NOMO-1 (cell line): ENCODE data around the gene WNT11.

Source experiments
- DNase-seq, 2 experiments: peaks; one replicate each; lab custom pipeline; 2025; ENCODE audit not compliant: unreplicated experiment in 2 of 2; lab: John Stamatoyannopoulos, UW

Gene WNT11

DNA sequence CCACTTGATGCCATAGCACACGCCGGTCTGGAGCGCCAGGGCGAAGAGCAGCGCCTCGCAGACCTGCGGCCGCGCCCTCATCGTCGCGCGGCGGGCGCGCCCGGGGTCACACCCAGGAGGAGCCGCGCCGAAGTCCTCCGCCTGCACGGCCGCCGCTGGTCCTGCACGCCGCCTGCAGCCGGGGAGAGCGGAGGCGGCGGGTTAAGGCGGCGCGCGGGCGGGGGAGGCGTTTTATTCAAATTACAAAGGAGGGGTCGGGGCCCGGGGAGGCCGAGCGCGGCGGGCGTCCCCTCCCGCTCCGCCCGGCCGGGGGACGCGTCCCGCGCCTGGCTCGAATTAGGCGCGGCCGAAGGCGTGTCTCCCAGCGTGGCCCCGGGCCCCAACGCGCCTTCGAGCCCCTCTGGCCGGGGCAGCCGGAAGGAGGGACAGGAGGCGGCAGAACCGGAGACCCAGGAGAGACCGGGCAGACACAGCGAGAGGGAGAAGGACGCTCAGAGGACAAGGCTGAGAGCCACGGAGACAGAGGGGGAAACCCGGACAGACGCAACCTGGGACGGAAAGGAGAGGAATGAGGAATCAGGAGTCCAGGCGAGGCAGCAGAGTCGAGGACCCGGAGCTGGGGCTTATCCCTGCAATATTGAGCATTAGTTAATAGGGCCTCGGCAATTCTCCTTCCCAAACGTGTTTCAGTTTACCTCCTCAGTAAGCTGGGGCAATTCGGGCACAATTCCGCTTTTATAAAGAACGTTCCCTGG, at the start of gene WNT11:
TSS of gene WNT11 (minus strand) at position 176 of the 755 bp plus-strand sequence. CDS start at position 81, 95 bp downstream.
- DNase-seq: peak; percentile 32 to 35

DNA sequence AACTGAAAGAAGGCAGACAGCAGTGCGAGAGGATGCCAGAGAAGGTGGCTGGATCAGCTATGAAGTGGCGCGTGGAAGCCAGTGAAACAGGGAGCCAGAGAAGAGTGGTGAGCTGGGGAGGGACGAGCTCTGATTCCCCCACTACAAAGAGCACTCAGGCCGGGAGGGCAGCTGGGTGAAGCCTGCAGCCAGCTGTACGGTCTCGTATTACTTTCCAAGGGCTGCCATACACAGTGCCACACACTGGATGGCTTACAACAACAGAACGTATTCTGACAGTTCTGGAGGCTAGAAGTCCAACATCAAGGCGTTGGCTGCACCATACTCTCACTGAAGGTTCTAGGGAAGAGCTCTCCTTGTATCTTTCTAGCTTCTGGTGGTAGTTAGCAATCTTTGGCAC, 47.1 kb upstream of the WNT11 start:
- no peak for DNase-seq

DNA sequence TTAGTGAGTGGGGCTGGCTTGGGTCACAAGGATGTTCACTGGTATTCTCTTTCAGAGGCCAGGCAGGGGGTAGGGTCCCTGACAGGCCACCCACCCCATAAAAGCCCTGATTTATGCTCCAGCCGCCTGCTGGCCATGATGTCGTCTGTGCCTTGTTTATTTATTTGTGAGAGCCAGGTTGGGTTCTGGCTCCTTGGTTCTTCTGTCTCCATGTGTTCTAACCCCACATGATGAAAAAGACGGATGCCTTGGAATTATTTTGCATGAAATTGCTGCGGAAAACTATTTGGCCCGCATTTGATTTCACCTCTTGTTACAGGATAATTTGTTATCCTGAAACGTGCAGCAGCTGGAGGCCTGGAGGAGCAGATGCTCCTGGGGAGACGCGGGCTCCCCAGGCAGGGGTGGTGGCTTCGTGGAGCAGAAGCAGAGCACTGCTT, 46.3 kb upstream of the WNT11 start:
- no peak for DNase-seq

DNA sequence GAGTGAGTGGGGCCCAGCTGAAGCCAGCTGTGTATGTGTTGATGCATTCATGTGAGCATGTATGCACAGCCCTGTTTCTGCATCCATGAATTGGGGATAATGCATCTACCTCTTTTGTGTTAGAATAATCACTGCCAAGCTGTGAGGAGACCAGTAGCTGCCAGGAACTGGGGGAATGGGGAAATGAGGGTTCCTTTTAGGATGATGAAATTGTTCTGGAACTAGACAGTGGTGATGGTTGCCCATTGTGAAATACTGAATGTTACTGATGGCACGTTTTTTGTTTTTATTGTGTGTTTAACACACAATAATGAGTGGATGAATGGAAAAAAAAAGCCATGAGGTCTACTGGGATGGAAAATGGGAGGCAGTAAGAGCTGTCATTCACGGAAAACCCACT, 45.3 kb upstream of the WNT11 start:
- DNase-seq: no peak

DNA sequence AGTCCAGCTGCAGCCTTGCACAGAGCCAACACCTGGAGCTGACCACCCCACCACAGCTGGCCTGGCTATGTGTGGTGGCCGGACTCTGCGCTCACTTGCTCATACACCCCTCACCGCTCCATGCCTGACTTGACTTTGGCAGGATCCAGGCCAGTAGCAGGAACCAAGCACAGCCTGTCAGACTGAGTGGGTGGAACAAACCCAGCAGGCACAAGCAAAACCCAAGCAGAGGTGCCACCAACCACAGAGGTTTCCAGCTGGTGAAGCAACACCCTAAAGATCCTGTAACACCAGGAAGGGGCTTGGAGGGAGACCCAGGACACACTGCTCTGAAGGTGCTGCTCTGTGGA, 44.9 kb upstream of the WNT11 start:
- no peak for DNase-seq

DNA sequence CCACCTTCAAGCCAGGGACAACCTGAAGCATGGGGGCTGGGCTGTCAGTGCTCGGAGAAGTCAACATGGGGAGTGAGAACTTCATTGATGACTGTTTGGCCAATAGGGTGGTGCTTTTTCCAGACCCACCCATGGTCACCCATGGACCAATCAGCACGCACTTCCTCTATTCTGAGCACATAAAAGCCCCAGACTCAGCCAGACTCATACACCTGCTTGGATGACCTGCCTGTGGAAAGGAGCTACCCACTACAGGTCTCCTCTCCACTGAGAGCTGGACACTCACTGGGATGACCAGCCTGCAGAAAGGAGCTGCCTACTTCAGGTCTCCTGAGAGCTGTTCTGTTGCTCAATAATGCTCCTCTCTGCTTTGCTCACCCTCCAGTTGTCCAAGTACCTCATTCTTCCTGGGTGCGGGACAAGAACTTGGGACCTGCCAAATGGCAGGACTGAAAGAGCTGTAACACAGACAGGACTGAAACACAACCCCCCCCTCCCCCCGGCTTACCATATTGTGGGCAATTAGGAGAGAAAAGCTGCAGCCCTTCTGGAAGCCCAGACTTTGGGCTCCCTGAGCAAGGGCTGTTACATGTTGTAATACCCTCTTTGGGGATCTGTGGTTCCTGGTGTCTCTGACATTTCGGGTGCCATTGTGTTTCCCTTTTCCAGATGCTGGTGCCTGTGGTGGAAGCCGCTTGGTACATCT, 44.4 kb upstream of the WNT11 start:
- DNase-seq: no peak

DNA sequence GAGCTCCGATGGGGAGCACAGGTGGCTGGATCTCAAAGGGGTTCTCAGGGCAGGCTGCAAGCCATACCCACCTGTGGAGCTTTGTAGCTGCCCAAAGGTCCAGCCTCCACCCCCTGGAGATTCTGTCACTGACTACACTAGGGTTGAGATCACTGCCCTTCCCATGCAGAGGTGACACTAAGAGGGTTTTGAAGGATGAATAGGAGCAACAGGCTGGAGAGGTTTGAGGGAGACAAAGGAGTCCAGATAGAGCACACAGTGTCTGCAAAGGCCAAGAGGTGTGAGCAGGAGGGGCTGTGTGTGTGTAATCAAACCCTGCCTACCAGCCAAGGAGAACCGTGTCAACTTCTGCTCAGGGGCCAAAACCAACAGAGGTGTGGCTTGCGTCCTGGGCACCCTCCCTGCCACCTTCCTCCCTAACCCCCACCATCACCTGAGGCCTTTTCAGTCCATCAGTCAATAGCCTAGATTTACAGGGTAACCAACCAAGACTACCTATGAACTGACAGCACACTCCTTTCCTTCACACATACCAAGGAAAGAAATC, 43.0 kb upstream of the WNT11 start:
- no peak for DNase-seq

DNA sequence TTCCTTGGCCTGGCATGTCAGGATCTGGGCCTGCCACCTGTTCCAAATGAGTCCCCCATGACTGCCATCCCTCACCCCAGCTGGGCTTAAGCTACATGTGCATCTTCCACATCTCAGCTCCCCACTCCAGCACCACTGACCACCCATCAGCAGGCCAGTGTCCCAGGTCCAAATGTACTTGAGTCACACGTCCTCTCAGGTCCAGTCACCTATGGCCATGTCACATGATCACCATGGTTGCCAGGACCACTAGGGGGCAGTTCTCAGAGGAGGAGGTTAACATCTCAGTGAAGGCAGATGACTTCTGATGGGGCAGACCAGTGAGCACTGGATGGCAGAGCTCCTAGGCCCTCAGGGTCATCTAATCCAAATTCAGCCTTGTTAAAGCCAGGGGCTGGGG, 41.9 kb upstream of the WNT11 start:
- no peak for DNase-seq

DNA sequence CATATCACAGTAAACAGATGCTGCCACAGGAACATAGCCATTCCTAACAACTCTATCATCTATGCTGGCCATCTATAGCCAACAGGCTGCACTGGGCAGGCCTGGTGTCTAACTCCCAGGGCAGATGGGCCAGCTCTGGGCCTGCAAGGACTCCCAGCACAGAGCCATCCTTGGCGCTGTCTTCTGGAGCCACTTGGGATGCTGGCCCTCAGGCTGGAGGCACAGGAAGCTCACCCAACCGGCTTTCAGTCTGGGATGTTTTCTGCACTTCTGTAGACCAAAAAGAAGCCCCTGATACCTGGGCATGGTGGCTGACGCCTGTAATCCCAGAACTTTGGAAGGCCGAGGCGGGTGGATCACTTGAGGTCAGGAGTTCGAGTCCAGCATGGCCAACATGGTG, 40.8 kb upstream of the WNT11 start:
- DNase-seq: no peak

DNA sequence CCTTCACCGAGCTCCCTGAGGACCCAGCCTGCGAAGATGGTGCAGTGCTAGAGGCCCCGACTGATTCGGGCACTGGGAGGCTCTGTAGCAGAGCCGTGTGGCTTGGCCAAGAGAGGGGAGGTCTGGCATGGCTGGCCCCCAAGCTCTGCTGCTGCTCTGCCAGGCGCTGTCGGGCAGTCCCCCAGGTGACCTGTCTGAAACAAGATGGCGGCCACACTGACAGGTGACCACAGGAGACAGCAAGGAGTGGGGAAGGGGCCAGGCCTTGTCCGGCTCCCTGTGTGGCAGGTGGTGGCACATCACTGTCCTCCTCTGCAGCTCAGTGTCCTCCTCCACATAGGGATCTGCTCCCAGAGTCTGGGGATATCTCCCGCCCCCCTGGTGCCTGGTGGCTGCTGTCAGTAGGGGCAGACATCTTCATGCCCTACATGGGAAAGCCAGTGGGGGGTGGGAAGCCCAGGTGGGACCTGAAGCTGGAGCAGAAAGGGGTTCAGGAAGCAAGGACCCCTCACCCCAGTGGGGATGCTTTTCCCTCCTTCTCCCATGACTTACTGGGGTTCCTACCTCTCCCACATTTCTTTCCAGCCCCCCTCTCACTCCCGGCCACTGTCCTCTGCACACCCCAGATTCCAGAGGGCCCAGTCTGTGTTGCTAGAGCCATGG, 40.1 kb upstream of the WNT11 start:
- DNase-seq: no peak

DNA sequence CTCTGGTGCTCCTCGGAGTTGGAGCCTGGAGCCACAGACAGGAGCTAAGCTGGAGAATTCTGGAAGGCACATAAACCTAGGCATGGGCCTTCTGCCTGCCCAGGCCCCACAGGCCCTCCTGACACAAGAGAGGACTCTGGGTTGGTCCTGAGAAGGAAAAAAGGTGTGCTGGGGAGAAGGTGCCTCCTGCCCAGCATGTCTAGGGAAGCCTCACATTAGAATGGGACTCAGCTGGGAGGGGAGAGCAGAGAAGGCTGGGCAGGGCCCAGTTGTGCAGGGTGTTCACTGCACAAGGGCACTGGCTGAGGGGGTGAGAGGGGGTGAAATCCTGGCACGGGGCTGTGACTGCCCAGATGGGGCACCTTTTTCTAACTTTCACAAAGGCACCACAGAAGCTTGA, 39.4 kb upstream of the WNT11 start:
- DNase-seq: no peak

DNA sequence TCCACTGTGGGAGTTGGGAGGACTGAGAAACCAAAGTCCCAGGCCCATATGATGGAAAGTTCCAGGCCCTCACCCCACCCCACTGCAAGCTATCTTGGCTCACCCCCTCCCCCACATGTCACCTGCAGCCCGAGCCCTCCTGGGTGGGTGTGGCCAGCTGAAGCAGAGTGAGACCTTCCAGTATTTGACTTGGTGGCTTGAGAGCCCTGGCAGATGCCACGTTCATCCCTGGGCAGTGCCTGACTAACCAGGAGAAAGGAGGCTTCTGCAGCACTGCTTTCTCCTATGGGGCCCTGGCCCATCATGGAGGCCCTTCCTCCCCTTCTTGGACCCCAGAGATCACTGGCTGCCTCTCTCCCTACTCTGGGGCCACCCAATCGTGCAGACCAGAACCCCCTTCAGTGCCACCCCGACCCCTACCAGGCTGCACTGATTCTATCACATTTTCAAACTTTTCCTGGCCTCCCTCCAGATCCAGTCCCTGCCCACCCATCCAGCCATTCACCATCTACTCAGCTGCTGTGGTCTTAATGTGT, 38.1 kb upstream of the WNT11 start:
- no peak for DNase-seq

DNA sequence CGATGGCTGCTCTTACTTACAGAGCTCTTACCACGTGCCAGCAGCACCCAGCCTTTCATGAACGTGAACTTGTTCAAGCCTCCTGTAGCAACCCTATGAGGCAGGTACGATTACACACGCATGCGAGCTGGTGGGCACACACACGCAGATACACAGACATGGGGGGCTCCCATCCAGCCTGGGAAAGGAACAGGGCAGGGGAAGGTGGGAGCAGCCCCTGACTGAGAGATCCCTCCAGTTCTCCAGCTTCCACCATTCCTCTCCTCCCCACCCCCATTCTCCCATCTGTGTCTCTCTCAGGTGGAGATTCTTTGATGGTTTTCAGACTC, 37.6 kb upstream of the WNT11 start:
- DNase-seq: no peak

DNA sequence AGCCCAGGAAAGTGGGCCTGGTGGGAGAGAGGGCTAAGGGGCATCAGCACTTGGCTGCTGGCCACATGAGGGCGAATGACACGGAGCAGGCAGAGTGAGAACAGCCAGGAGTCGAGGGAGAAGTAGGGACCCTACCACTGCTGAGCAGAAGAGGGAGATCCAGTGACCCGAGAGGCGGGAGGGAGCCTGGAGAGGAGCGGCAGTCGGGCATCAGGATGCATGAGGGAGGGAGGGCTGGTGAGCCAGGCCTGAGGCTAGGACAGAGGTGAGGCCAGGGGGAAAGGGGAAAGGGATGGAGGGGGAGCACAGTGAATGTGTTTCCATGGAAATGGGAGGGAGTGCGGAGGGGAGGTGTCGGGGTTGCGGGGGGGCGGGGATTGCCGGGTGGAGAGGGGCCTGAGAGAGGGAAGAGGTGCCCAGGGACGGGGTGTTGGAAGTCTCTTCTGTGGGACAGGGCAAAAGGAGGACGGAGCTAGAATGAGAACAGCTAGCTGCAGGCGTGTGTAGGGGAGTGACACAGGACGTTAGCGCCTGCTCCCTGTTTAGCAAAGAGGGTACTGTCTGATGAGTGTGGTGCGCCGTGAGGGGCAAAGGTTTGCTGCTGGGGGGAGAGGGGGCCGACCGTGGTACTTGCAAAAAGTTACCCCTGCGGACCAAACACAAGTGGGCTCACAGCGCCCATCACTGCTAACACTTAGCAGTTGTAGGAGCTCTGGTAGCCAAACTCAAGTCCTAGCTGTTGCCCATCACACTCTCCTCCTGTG, 37.1 kb upstream of the WNT11 start:
- no peak for DNase-seq

DNA sequence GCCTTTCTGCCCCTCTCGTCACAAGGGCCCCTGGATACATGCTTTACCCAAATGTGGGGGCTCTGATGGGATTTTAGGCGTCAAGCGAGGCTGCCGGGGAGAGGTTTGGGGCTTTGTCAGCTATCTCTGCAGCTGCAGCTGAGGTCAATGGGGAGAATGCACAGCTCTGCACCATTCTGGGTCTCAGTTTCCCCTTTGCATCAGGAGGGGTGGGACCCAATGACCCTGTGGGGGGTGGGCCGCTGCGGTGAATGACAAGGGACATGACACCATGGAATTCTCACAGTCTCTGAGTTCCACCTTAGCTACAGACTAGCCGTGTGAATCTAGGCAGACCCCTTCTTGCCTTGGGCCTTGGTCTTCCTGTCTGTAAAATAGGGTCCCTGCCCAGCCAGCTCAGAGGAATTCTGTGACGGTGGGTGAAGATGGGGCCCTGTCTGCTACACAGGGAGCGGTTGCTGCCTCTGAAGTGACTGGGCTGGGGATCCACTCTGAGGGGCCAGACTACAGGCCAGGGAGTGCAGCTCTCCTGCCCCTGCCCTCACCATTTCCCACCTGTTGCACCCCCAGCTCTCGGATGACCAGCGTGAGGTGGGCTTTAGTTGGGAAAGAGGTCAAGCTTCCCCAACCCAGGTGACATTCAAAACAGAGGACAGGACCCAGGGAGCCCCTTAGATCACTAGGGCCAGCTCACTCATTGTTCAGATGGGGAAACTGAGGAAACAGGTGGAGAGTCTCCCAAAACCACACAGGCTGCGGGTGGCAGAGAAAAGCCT, 35.9 kb upstream of the WNT11 start:
- no peak for DNase-seq

DNA sequence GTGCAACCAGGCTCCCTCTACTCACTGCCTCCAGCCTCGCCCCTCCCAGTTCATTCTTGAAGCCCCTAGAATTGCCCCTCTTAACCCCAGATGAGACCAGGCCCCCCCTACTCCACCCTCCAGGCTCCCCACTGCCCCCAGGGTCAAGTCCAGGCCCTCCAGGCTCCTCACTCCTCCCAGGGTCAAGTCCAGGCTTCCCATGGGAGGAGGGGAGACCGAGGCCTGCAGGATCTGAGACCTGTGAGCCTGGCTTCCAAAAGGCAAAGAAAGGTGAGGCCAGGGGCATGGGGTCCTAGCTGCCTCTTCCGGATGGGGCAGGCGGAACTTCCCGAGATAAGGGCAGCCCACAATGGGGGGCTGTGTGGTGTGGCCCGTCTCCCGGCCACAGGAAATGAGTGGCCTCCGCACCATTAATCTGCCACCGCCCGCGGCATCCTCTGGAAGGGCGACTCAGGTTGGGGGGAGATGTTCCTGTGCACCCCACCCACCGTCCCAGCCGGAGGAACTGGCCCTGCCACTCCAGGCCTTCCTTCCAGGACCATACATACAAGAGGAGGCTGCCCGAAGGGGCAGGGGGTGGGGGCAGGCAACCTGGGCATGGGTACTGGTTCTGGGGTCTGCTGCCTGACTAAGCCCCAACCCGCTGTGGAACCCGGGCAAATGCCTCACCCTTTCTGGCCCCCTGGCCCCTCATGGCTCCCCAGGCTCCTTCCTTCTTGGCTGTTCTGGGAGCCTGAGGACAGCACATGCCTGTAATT, 35.1 kb upstream of the WNT11 start:
- no peak for DNase-seq

DNA sequence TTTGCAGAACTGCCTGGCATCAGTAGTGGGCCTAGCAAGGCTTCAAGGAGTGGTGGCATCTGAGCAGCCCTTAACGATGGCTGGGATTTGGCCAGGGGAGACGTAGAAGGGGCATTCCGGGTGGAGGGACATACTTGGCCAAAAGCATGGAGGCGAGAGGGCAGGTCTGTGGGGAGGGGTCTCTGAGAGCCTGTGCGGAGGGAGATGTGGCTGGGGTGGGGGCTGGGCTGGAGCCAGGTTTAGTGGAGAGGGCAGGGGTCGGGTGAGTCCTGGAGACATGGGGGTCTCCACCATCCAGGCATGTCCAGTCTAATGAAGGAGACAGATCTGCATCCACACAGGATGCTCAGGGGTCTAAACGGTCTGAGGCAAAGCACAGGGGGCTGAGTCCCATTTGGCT, 34.4 kb upstream of the WNT11 start:
- DNase-seq: no peak

DNA sequence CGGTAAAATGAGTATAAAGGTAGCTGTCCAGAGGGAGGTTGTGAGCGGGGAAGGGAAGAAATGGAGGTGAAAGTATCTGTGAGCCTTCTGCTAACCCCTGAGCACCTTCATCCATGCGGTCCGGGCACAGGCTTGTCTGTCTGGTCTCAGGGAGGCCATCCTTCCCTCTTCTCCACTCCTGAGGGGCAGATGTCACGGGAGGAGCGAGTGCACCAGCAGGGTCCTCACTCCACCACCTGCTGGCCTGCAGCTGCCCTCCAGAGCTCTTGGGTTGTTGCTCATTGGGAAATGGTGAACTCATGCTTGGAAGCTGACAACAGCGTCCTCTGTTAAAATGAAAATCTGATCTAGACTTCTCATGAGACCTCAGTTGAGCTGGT, 33.8 kb upstream of the WNT11 start:
- DNase-seq: no peak

DNA sequence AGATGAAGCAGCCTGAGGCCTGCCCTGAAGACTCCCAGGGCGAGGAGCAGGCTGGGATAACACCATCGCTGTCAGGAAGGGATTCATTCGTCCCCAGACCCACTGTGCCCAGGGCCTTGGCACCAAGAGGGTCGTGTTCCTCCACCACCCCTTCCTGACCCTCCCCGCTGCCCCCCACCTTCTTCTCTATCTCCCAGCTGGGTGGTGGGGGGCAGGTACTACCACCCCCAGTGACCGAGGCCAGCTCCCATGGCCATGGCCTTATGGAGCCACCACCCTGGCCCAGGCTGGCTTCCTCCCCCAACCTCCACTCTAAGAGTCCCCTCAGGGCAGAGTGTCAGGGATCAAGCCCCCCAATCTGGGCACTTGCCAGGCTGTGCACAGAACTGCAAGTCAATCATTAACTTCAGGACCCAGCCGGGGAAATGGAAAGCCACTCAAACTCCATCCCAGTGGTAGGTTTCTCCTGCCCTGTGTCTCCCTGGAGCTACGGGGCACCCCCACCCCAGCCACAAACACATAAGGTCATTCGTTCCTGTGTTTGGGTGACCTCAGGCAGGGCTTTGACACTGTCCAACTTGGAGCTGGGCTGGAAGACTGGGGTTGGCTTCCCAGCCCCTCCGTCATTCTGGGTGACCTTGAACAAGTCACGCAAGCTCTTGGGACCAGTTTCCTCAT, 33.3 kb upstream of the WNT11 start:
- no peak for DNase-seq
